ENCODE results near the gene FOXD3.

DNA sequence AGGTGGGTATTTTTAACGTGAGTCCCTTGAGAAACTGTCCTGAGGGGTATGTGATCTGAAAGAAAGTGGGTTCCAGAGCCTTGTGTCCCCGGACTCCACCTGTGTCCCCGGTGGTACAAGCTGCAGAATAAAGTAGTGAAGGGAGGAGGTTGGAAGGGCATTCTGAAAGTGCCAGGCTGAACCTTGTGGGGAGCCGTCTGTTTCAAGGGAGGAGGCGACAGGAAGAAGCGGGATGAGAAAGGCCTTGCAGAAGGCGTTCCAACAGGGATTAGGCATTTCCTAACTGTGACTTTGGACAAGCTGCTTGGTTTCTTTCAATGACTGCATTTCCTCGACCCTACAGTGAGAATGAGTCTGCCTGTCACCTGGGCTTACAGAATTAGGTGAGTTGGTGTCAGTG is 5.8 kb downstream of the FOXD3 start:
- TF ChIP-seq, protein P1, sequence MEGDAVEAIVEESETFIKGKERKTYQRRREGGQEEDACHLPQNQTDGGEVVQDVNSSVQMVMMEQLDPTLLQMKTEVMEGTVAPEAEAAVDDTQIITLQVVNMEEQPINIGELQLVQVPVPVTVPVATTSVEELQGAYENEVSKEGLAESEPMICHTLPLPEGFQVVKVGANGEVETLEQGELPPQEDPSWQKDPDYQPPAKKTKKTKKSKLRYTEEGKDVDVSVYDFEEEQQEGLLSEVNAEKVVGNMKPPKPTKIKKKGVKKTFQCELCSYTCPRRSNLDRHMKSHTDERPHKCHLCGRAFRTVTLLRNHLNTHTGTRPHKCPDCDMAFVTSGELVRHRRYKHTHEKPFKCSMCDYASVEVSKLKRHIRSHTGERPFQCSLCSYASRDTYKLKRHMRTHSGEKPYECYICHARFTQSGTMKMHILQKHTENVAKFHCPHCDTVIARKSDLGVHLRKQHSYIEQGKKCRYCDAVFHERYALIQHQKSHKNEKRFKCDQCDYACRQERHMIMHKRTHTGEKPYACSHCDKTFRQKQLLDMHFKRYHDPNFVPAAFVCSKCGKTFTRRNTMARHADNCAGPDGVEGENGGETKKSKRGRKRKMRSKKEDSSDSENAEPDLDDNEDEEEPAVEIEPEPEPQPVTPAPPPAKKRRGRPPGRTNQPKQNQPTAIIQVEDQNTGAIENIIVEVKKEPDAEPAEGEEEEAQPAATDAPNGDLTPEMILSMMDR (IDR thresholded peaks at IDR 0.05): no peak
- TF ChIP-seq POLR2A (IDR thresholded peaks at IDR 0.05): no peak
